GM12891 (cell line): ENCODE data around the gene EPB41L2.

Experiments
- DNase-seq: peaks from one replicate; pipeline ENCODE4 v3.0.0; 2011; ENCODE audit warnings: low spot score; ENCODE audit not compliant: insufficient read length
- FAIRE-seq: peaks from 2 replicates; lab custom pipeline; 2011; peaks lifted over from hg19 to GRCh38; lab: Jason Lieb, UNC
- PAX5 ChIP-seq: IDR thresholded peaks from 2 replicates; pipeline ENCODE4 v1.6.1; 2011; ENCODE audit warnings: low read length, moderate library complexity, mild to moderate bottlenecking; ENCODE audit not compliant: insufficient read depth, severe bottlenecking
- POLR2A ChIP-seq: IDR thresholded peaks from 2 replicates; pipeline ENCODE4 v1.6.1; 2011; ENCODE audit warnings: low read depth, low read length, control low read depth
- POLR2AphosphoS5 ChIP-seq: IDR thresholded peaks from 2 replicates; pipeline ENCODE4 v1.6.1; 2011; ENCODE audit warnings: low read depth, low read length, control low read depth
- POU2F2 ChIP-seq: IDR thresholded peaks from 2 replicates; pipeline ENCODE4 v1.6.1; 2011; ENCODE audit warnings: low read depth, mild to moderate bottlenecking, control low read depth, low read length, moderate library complexity
- SPI1 ChIP-seq: IDR thresholded peaks from 2 replicates; pipeline ENCODE4 v1.6.1; 2011; ENCODE audit warnings: low read depth, low read length, control low read depth
- TAF1 ChIP-seq: IDR thresholded peaks from 2 replicates; pipeline ENCODE4 v1.6.1; 2011; ENCODE audit warnings: low read depth, low read length, control low read depth

Gene EPB41L2

GRCh38 chr6:130893766-130894165 lies 169.3 kb downstream of the EPB41L2 start:
- no peak for FAIRE-seq
- TF ChIP-seq PAX5 (no peak), TAF1 (no peak), POLR2AphosphoS5 (no peak), POLR2A (no peak), SPI1 (no peak), POU2F2 (no peak)

DNA sequence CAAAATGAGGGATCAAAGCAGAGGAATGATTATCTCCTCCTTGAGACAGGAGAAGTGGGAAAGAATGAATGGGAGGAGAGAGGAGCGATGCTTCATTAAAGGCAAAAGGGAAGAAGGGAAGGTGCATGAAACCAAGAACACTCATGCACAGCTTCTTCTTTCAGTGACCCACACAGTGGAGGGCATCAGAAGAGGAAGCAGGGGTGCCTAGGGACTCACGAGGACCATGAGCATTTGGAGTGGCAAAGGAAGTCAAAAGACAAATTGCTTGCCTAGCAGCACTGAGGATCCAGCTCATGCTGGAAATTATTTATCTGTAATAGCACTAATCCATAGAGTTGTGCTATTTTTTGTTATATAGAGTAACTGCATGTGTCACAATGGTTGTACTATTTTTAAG lies 169.8 kb downstream of the EPB41L2 start:
- no peak for FAIRE-seq
- TF ChIP-seq POU2F2 (no peak), SPI1 (no peak), TAF1 (no peak), POLR2AphosphoS5 (no peak), PAX5 (no peak)
- DNase-seq = no peak

More at GRCh38 chr6:130893766-130894165, 169.3 kb downstream of the EPB41L2 start:
- no peak for DNase-seq

DNA sequence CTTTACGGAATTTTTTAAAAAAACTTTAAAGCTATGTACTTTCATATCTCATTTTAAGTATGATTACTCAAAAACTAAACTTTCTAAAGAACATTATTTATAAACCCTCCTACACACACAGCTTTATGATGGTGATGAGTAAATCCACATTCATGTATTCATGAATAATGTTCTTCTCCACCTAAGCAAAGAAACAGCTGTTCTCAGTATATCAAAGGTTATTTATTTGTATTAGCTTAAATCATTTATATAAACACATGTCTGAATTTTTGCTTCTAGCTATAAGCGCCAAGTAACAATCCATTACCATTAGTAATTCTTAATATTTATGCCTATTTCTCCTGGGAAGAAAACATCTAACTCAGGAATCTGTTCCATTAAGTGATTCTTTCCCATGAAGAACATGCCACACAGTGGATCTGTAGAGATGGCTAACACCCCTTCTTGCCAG lies 172.5 kb downstream of the EPB41L2 start:
- no peak for DNase-seq
- no peak for TF ChIP-seq POLR2A
- no peak for TF ChIP-seq POLR2AphosphoS5
- no peak for TF ChIP-seq PAX5
- TF ChIP-seq POU2F2 = no peak
- no peak for TF ChIP-seq TAF1
- TF ChIP-seq SPI1 = no peak
- FAIRE-seq = no peak

- DNase-seq (no peak), FAIRE-seq (no peak)
- TF ChIP-seq TAF1 (no peak), POU2F2 (no peak), SPI1 (no peak), PAX5 (no peak), POLR2AphosphoS5 (no peak), POLR2A (no peak)
Measured at GRCh38 chr6:130889423-130889822, 173.6 kb downstream of the EPB41L2 start.

- DNase-seq (no peak), FAIRE-seq (no peak)
- TF ChIP-seq SPI1 (no peak), PAX5 (no peak), TAF1 (no peak), POLR2AphosphoS5 (no peak), POLR2A (no peak), POU2F2 (no peak)
Measured at GRCh38 chr6:130888246-130888645, 174.8 kb downstream of the EPB41L2 start.

- TF ChIP-seq SPI1 (no peak), PAX5 (no peak), POLR2AphosphoS5 (no peak), POU2F2 (no peak), TAF1 (no peak), POLR2A (no peak)
- FAIRE-seq (no peak), DNase-seq (no peak)
Measured at GRCh38 chr6:130886966-130887365, 176.1 kb downstream of the EPB41L2 start.

- DNase-seq = peak; percentile 9
- TF ChIP-seq POU2F2 (no peak), PAX5 (no peak), POLR2A (no peak), TAF1 (no peak), SPI1 (no peak), POLR2AphosphoS5 (no peak)
- FAIRE-seq = peak; percentile 59
Measured at GRCh38 chr6:130885392-130886192, 177.5 kb downstream of the EPB41L2 start.

DNA sequence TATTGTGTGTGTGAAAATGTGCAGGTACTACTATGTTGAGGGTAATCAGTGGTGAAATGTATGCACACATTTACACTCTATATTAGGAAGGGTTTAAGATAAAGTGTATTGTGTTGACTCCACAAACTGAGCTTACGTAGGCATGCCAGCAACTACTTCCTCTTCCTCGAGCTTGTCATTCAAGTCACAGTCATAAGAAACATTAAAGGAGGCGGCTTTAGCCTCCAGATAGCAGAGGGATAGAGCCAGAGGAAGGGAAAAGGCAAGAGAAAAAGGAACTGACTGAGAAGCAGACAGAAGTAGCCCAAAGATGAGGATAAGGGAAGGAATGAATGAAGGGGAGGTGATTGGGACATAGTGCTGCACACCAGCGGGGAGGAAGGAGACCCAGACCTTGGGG lies 180.7 kb downstream of the EPB41L2 start:
- TF ChIP-seq POU2F2 = no peak
- FAIRE-seq (no peak), DNase-seq (no peak)

DNA sequence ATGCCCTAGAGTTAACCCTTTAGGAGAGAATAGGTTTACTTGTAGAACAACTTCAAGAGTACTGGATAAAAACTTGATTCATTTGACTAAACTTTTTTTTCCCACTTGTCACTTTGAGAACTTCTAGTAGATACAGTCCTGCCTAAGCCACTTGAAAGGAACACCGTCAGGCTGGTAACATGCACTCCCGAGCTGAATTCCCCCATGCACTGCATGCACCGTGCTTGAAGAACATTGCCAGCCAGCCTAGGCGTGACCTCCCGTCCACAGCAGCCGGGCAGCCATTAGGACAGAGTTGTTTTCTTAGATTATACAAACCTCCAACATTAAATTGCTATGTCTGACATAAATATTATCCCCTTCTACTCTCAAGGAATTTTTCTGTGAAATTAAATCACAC lies 183.2 kb downstream of the EPB41L2 start:
- FAIRE-seq (no peak), DNase-seq (no peak)
- TF ChIP-seq POU2F2 = no peak
- TF ChIP-seq POLR2AphosphoS5 = no peak
- no peak for TF ChIP-seq TAF1
- TF ChIP-seq PAX5 = no peak
- no peak for TF ChIP-seq POLR2A
- no peak for TF ChIP-seq SPI1
